Astrocyte of the hippocampus (primary cell): ENCODE measurements around the gene ITGAV.

Source experiments
- DNase-seq: peaks from one replicate; pipeline ENCODE4 v3.0.0; 2011; ENCODE audit warnings: low read depth, low spot score

ITGAV gene

GRCh38 chr2:186664385-186665043 lies 74.7 kb downstream of the ITGAV start:
- no peak for DNase-seq

DNA sequence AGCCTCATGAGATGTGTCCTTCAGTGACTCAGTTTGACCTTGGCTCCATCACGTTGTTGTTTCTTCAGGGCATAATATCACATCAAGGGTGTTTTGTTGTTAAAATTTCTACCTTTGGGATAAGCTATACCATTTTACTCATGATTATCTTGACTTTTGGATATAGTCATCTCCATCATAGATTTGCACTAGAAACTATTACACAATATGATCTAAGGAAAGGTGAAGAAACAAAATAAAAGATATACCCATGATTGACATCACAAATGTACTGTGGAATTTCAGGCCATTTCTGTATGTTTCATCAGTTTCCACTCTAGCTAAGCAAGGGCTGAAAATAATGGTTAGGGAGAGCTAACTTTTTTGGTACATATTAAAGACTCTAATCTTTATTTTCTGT lies 79.3 kb downstream of the ITGAV start:
- no peak for DNase-seq

- DNase-seq = no peak
Measured at GRCh38 chr2:186670831-186671230, 81.0 kb downstream of the ITGAV start.

GRCh38 chr2:186675380-186675779 lies 85.5 kb downstream of the ITGAV start:
- DNase-seq = peak; percentile 23

DNA sequence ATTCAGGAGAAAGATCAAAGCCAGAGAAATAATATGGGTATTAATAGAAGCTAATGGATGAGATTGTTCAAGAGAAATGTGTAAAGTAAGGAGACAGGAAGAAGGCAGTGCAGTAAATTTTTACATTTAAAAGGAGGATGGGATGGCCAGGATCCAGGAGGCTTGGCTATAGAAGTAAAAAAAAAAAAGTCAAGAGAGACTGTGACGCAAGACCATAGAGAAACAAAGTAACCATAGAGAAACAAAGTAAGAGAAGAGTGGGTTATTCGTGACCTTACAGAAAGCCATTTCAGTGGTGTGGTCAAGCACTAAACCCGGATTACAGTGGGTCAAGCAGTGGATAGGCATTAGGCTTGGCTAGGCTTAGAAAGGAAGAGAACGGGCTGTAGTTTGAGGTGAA lies 93.5 kb downstream of the ITGAV start:
- DNase-seq = no peak

- DNase-seq = no peak
Measured at GRCh38 chr2:186687807-186688211, 98.0 kb downstream of the ITGAV start.

- no peak for DNase-seq
Measured at GRCh38 chr2:186688813-186689212, 99.0 kb downstream of the ITGAV start.

DNA sequence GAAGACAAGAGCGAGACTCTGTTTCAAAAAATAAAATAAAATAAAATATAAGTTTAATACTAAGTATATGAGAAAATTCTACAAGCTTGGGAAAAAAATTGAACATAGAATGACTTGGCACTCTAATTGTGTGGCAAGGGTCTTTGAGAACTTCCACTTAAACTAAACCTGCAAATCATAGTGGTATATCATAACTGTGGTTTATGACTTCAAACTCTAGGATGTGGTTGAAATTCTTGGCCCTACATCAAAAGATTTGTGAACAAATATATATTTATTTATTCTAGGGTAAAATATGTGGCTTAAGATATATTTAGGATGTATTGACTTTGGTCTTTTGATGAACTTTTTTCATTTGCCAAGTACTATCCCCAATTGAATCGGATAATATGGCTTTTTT lies 100.9 kb downstream of the ITGAV start:
- DNase-seq = no peak

DNA sequence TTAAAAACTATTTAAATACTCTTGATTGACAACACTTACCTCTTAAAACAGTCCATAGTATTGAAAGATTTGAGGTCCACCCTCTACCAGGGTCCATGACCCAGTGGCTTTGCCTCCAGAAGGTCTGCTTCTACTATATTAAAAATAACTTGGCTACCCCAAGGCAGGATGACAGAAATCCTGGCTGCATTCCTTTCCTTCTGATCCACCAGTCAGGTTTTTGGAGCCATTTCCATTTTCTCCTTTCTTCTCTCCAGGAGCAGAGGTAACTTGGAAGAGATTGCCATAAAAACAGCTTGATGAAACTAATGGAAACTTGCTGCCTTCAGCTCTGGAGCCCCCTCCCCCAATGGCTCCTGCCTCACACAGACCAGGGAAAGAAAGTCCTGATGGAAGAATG lies 101.4 kb downstream of the ITGAV start:
- DNase-seq = no peak

- DNase-seq = no peak
Measured at GRCh38 chr2:186691900-186692299, 102.0 kb downstream of the ITGAV start.

DNA sequence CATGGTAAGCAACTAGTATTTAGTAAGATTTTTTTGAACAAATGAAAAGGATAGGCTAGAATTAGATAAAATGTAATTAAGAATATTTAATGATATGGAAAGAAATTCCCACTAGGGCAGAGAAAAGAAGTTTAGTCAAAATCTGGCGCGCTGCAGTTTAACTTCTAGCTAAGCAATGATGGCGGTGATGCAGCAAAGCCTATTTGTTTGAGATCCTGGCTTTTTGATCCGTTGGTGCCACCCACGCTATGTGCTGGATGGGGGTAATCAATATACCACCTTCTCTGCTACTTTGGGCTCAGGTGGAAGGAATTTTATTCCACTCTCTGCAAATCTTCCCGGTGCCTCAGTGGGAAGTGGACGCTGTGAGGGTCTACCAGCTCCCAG lies 103.6 kb downstream of the ITGAV start:
- DNase-seq = no peak

DNA sequence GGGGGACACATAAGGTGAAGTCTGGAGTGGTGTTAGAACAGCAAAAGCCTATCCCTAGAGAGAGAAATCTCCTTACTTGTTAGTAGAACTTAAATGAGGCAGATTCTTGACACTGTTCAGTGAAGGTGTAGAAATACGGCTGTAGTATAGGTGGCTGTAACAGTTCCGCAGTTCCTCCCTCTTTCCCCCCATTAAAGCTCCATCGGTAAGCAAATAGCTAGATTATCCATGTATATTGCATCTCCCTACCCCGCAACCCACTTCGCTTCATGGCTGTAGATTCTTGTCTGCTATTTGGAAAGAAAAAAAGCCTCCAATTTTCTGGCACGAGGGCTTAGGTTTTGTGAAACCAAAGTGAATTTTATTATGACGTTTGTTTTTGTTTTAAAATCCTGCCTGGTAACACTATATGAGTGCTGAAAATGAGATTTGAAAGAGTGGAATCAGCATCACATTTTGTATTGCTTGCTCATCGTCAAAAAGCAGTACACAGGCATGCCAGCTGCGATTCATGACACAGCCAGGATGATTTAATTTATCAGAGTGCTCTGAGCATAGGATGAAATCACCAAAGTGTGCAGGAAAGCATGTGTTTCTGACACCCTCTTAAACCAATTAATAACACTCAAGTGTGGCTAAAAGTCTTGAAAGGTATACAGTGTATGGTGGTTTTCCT lies 105.4 kb downstream of the ITGAV start:
- DNase-seq = peak; percentile 58

DNA sequence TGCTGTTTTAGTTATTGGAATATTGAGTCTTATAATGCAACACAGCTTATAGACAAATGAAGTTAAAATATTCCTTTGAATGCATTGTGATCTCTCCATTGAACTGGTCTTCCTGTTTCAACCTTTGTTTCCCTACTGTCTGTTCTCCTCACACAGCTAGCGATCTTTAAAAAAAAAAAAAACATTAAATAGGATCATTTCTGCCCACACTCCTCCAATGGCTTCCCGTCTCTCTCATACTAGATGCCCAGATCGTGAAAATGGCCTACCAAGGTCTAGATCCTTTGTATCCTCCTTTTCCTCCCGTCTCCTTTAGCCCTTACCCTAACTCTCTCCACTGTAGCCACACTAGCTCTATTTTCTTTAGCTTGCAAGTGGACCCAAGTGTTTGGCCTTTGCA lies 106.4 kb downstream of the ITGAV start:
- no peak for DNase-seq

DNA sequence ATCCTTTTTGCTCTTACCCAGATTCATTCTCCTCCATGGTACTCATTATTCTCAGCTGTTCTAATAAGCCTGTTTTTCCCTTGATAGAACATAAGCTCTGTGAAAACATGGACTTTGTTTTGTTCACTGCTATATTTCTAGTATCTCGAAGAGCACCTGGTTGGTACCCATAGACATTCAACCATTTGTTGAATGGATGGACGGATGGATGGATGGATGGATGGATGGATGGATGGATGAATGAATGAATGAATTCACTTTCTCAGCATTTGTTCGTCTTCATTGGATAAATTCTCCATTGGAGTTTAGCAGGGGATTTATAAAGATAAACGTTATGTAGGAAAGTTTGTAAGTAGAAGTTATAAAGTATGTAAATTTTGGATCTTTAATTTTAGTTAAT lies 106.9 kb downstream of the ITGAV start:
- no peak for DNase-seq

DNA sequence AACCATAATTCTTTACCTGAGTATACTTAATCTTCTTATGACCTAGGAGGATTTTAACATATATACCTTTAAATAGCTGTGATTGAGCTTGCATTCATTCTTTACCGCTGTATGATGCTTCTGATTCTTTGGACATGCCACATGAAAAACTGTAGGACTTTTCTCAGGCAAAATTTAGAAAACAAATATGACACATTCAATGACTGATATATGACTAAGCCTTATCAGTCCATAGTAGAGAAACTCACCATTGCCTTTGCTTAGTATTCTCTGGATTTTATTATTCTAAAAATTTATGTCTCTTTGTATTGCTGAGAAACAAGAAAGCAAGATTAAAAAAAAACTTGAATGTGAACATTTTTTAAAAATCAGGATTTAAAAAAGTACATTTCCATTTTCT lies 107.7 kb downstream of the ITGAV start:
- no peak for DNase-seq

GRCh38 chr2:186699742-186700141 lies 109.9 kb downstream of the ITGAV start:
- DNase-seq = no peak

DNA sequence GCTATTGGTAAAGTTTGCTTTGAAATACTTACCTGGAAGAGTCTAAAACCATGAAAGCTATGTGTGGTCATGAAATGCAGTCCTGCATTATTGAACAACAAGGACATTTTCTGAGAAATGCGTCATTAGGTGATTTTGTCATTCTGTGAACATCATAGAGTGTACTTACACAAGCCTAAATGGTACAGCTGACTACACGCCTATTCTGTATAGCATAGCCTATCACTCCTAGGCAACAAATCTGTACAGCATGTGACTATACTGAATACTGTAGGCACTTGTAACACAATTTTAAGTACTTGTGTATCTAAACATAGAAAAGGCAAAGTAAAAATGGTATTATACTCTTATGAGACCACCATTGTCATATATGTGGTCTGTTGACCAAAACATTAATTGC lies 112.2 kb downstream of the ITGAV start:
- DNase-seq = no peak

- no peak for DNase-seq
Measured at GRCh38 chr2:186702501-186702900, 112.6 kb downstream of the ITGAV start.

- DNase-seq = no peak
Measured at GRCh38 chr2:186704897-186705296, 115.0 kb downstream of the ITGAV start.

GRCh38 chr2:186709529-186710450 lies 119.9 kb downstream of the ITGAV start:
- DNase-seq = no peak

GRCh38 chr2:186713691-186714090 lies 123.8 kb downstream of the ITGAV start:
- DNase-seq = no peak

- no peak for DNase-seq
Measured at GRCh38 chr2:186714611-186715010, 124.8 kb downstream of the ITGAV start.

DNA sequence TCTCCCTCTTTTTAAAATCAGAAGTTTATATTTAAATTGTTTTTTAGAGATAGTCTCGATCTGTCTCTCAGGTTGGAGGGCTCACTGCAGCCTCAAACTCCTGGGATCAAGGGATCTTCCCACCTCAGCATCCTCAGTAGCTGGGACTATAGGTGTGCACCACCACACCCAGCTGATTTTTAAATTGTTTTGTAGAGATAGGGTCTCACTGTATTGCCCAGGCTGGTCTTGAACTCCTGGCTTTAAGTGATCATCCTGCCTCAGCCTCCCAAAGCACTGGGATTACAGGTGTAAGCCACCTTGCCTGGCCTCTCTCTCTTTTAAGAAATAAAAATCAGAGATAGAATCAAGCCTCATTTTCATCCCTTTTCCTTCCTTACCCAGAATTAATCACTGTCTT lies 126.1 kb downstream of the ITGAV start:
- no peak for DNase-seq
